Fibroblast of lung (primary cell): ENCODE results near the gene AXIN2.

Experiments
- CTCF ChIP-seq, 2 donors: IDR thresholded peaks in 1 of 2; conservative IDR thresholded peaks in 1 of 2; 1 replicate in 1 of 2; 2 replicates in 1 of 2; pipeline ENCODE4 v1.5.1; 2011 to 2012; ENCODE audit warnings: low read length in 2 of 2, control low read depth in 1 of 2, inconsistent platforms in 1 of 2, low read depth in 1 of 2, mild to moderate bottlenecking in 1 of 2
- EZH2 ChIP-seq: IDR thresholded peaks from 2 replicates; pipeline ENCODE4 v1.5.1; 2012; ENCODE audit warnings: low read length, control low read depth, mild to moderate bottlenecking; ENCODE audit errors: missing control alignments

- no peak for TF ChIP-seq CTCF (conservative IDR thresholded peaks at IDR 0.05 in 1 of 2, IDR thresholded peaks at IDR 0.05 in 1 of 2; ENCODE audit: low read depth in 1 of 2, low read length in 2 of 2)
- no peak for TF ChIP-seq EZH2
Measured at GRCh38 chr17:65589321-65589720, 27.9 kb upstream of the AXIN2 start.
